Keratinocyte (primary cell): ENCODE measurements around the gene TMEM144. TPM values are rescaled to one million over a fixed set of nuclear protein-coding genes. Genes with fewer than 3 reads are reported as not detected.

Experiments
- DNase-seq: peaks from one replicate; pipeline ENCODE4 v3.0.0-alpha.2; 2011; ENCODE audit warnings: low read depth, missing footprints, low spot score
- FAIRE-seq: peaks from 2 replicates; lab custom pipeline; 2011; peaks lifted over from hg19 to GRCh38; lab: Jason Lieb, UNC
- H2AFZ ChIP-seq: 2 replicates; pipeline ENCODE4 v1.6.0; 2012; ENCODE audit warnings: low read length, control low read depth, inconsistent platforms; ENCODE audit not compliant: control insufficient read depth
- H3K27ac ChIP-seq: 2 replicates; pipeline ENCODE4 v1.5.1; 2011; ENCODE audit warnings: low read length; ENCODE audit not compliant: control insufficient read depth, insufficient read depth
- H3K27me3 ChIP-seq: 3 replicates; pipeline ENCODE4 v1.6.0; 2011; ENCODE audit warnings: low read length; ENCODE audit not compliant: control insufficient read depth, insufficient read depth; ENCODE audit errors: extremely low read depth
- H3K36me3 ChIP-seq, 2 experiments: 2 replicates in 1 of 2; 3 replicates in 1 of 2; pipeline ENCODE4 v1.5.1; 2011; ENCODE audit warnings: low read length in 2 of 2, mild to moderate bottlenecking in 1 of 2; ENCODE audit not compliant: control insufficient read depth in 2 of 2, insufficient read depth in 2 of 2; ENCODE audit errors: extremely low read depth in 1 of 2
- H3K4me1 ChIP-seq: 3 replicates; pipeline ENCODE4 v1.5.1; 2011; ENCODE audit warnings: low read length; ENCODE audit not compliant: control insufficient read depth, insufficient read depth; ENCODE audit errors: extremely low read depth
- H3K4me2 ChIP-seq: 3 replicates; pipeline ENCODE4 v1.6.0; 2011; ENCODE audit warnings: low read depth, low read length; ENCODE audit not compliant: control insufficient read depth, insufficient read depth; ENCODE audit errors: extremely low read depth
- H3K4me3 ChIP-seq, 3 experiments: fragments of 200-600 bp in 1 of 3; sonication (generic) in 1 of 3; 2 replicates in 2 of 3; 3 replicates in 1 of 3; pipeline ENCODE4 v1.5.1; 2011 to 2016; ENCODE audit warnings: low read length in 3 of 3, mild to moderate bottlenecking in 3 of 3, control low read depth in 2 of 3, inconsistent platforms in 1 of 3, low read depth in 1 of 3, mixed read lengths in 1 of 3, mixed run types in 1 of 3, moderate library complexity in 1 of 3; ENCODE audit not compliant: control insufficient read depth in 2 of 3, insufficient read depth in 2 of 3; ENCODE audit errors: extremely low read depth in 1 of 3
- H3K79me2 ChIP-seq: 2 replicates; pipeline ENCODE4 v1.6.0; 2012; ENCODE audit warnings: low read length; ENCODE audit not compliant: control insufficient read depth, insufficient read depth
- H3K9ac ChIP-seq: 3 replicates; pipeline ENCODE4 v1.6.0; 2011; ENCODE audit warnings: low read length; ENCODE audit not compliant: control insufficient read depth, insufficient read depth; ENCODE audit errors: extremely low read depth
- H3K9me1 ChIP-seq: 3 replicates; pipeline ENCODE4 v1.6.0; 2011; ENCODE audit warnings: low read length; ENCODE audit not compliant: control insufficient read depth, insufficient read depth; ENCODE audit errors: extremely low read depth
- H3K9me3 ChIP-seq: 2 replicates; pipeline ENCODE4 v1.5.1; 2012; ENCODE audit warnings: low read depth, low read length; ENCODE audit not compliant: control insufficient read depth
- H4K20me1 ChIP-seq: 3 replicates; pipeline ENCODE4 v1.6.0; 2011; ENCODE audit warnings: low read length; ENCODE audit not compliant: control insufficient read depth, insufficient read depth; ENCODE audit errors: extremely low read depth
- CTCF ChIP-seq, 3 experiments: IDR thresholded peaks in 1 of 3; conservative IDR thresholded peaks in 1 of 3; optimal IDR thresholded peaks in 1 of 3; 2 replicates in 2 of 3; 3 replicates in 1 of 3; pipeline versions ENCODE3 to v1.5.1; 2011; ENCODE audit warnings: low read length in 3 of 3, mild to moderate bottlenecking in 3 of 3, moderate library complexity in 2 of 3, control low read depth in 1 of 3, inconsistent platforms in 1 of 3; ENCODE audit not compliant: insufficient read depth in 2 of 3; ENCODE audit errors: extremely low read depth in 1 of 3
- EZH2 ChIP-seq: IDR thresholded peaks from one replicate; pipeline ENCODE4 v1.6.1; 2012; ENCODE audit warnings: inconsistent platforms, mild to moderate bottlenecking, low read length, moderate library complexity
- dilution Hi-C: fragments of 300-500 bp; cut with MboI; formaldehyde crosslinking; loops from one replicate; pipeline ENCODE4 v1.7.0; 2020; ENCODE audit warnings: low sequenced_read_pairs; ENCODE audit not compliant: extremely low pct_ligation_motif_present
- polyA plus RNA-seq, 5 experiments: library from polyadenylated mRNA; depleted of rRNA in 3 of 5; stranded (reverse) in 3 of 5; stranded (forward) in 1 of 5; unstranded in 1 of 5; fragments of >200 nt; gene quantifications; 1 replicate in 1 of 5; 2 replicates in 3 of 5; 3 replicates in 1 of 5; pipeline versions ENCODE4 v1.2.1 to v1.2.3, GENCODE V29; 2011 to 2012; ENCODE audit warnings: missing spikeins in 2 of 5, low read depth in 1 of 5, low replicate concordance in 1 of 5

The TMEM144 gene
- polyA plus RNA-seq, 1 donor (not counting 4 experiments of a cell fraction or from before 2014, with no cell fraction given) = 3.3 TPM

- Histone ChIP-seq H3K36me3 (no peaks in the 10 kb centered on the region), H3K27ac (no peak overlapping the region), H3K79me2 (no peaks in the 10 kb centered on the region), H3K4me2 (no peak overlapping the region), H3K9me3 (no peaks in the 10 kb centered on the region), H3K27me3 (no peaks in the 10 kb centered on the region), H3K9ac (no peak overlapping the region), H2AFZ (no peak overlapping the region), H3K4me1 (peaks cover 7% of the 10 kb centered on the region), H3K4me3 (no peak overlapping the region), H4K20me1 (no peaks in the 10 kb centered on the region), H3K9me1 (no peaks in the 10 kb centered on the region)
- DNase-seq = no peak
- FAIRE-seq = no peak
- dilution Hi-C loops = no loop called here
- TF ChIP-seq CTCF (optimal IDR thresholded peaks at IDR 0.05 in 1 of 3, IDR thresholded peaks at IDR 0.05 in 1 of 3, conservative IDR thresholded peaks at IDR 0.05 in 1 of 3; ENCODE audit: extremely low read depth in 1 of 3, insufficient read depth in 2 of 3, low read length in 3 of 3) = no peak
- TF ChIP-seq EZH2 = no peak
Measured at GRCh38 chr4:158290912-158291311, 80.6 kb downstream of the TMEM144 start.

GRCh38 chr4:158291334-158292055, 81.2 kb downstream of the TMEM144 start:
- no peak for TF ChIP-seq CTCF (optimal IDR thresholded peaks at IDR 0.05 in 1 of 3, IDR thresholded peaks at IDR 0.05 in 1 of 3, conservative IDR thresholded peaks at IDR 0.05 in 1 of 3; ENCODE audit: extremely low read depth in 1 of 3, insufficient read depth in 2 of 3, low read length in 3 of 3)
- no peak for TF ChIP-seq EZH2
- H3K4me2 ChIP-seq = no peak overlapping the region
- no peak overlapping the region for H3K4me3 ChIP-seq
- peaks cover 2% of the 10 kb centered on the region for H3K4me1 ChIP-seq
- dilution Hi-C loops = no loop called here
- FAIRE-seq (no peak), DNase-seq (no peak)
- no peaks in the 10 kb centered on the region for H3K79me2 ChIP-seq
- no peaks in the 10 kb centered on the region for H3K36me3 ChIP-seq
- no peak overlapping the region for H3K9ac ChIP-seq
- no peaks in the 10 kb centered on the region for H3K9me3 ChIP-seq
- no peaks in the 10 kb centered on the region for H4K20me1 ChIP-seq
- H3K27me3 ChIP-seq = no peaks in the 10 kb centered on the region
- no peaks in the 10 kb centered on the region for H3K9me1 ChIP-seq
- H2AFZ ChIP-seq = no peak overlapping the region
- no peak overlapping the region for H3K27ac ChIP-seq
